GM19468 (cell line): Measurements from ENCODE around the gene TP53TG3D.
"Not testable (repeated sequence)": the region's sequence is repeated elsewhere in the genome, so short reads cannot be mapped to it uniquely, and the experiment has no call there.

ENCODE experiments used
- ATAC-seq: cut with Tn5 transposase; IDR thresholded peaks from one replicate; pipeline ENCODE4 v1.9.1; 2021; ENCODE audit warnings: mild to moderate bottlenecking, moderate library complexity, moderate number of reproducible peaks; ENCODE audit not compliant: unreplicated experiment; ENCODE audit errors: extremely low read depth

The TP53TG3D gene, protein sequence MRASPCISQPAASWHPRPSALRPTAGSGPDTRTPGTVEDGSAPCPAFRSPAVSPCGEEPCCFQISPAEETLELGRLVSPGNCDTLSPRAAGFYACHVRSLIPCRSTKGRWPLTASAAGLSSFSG

DNA sequence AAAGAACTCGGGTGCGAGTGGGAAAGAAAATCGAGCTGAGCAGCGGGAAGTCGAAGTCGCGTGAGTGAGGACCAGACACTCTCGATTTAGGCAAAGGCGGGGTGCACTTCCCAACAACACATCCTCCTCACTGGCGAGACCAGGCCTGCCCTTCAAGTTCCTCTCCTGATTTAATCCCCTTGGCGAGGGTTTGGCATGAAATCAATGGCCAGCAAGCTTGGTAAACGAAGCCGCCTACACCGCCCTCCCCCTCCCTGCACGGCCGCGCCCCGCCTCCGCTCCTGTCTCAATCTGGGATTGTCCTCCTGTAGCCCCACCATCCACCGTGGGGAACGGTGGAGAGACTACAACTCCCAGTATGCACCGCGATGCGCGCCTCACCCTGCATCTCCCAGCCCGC lies at the start of gene TP53TG3D:
Gene TP53TG3D, plus strand, starts transcription at position 301 of the 400 bp plus-strand sequence. Its CDS starts 68 bp downstream, at position 369.
- ATAC-seq = not testable (repeated sequence)

DNA sequence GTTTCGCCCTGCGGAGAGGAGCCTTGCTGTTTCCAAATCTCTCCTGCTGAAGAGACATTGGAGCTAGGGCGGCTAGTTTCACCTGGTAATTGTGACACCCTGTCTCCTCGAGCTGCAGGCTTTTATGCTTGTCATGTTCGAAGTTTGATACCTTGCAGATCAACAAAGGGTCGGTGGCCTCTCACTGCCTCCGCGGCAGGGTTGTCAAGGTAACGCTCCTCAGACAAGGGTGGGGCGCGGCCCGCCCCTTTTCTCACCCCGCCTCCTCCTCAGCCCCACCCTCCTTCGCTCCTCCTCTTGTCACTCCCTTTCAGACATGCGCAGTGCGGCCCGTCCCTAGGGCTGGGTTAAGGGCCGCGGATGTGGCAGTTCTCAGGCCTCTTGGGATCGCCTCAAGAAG lies 421 bp downstream of the TP53TG3D start:
- ATAC-seq = not testable (repeated sequence)

DNA sequence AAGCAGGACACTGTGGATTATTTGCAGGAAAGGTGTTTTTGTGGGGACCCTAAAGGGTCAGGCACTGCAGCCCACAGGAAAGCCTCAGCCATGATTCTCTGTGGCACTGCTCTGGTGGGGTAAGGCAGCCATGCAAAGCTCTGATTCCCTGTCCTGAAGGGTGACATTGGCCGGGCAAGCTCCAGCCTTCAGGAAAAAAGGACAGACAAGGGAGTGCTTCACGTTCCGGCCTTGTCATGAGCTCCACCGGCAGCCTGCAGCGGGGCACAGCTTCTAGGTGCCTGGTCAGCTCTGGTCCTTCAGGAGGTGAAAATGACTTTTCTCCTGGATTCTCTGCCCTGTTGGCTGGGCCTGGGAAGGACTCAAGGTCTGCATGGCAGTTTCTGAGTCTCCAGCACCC lies 8.4 kb downstream of the TP53TG3D start:
- not testable (repeated sequence) for ATAC-seq

DNA sequence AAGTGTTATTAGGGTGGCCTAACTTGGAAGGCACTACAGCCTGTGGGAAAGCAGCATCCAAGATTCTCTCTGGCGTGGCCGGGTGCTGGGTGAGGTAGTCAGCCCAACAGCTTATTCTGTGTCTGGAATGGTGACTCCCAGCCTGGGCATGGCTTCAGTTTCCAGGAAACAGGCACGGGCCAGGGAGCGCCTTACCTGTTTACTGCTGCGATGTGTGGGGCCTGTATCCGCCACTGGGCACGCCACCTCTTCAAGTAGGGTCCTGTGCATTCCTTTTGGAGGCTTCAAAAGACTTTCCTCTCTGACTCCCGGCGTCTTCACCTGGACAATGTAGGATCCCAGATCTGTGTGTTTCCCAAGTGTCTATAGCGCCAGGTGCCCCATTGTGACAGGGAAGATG lies 10.5 kb downstream of the TP53TG3D start:
- not testable (repeated sequence) for ATAC-seq

DNA sequence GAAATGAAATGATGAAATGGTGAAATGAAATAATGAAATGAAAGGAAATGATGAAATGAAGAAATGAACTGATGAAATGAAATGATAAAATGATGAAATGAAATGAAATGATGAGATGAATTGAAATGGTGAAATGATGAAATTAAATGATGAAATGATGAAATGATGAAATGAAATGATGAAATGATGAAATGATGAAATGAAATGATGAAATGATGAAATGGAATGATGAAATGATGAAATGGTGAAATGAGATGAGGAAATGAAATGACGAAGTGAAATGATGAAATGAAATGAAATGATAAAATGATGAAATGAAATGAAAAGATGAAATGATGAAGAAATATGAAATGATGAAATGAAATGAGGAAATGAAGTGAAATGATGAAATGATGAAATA lies 28.8 kb downstream of the TP53TG3D start:
- not testable (repeated sequence) for ATAC-seq

DNA sequence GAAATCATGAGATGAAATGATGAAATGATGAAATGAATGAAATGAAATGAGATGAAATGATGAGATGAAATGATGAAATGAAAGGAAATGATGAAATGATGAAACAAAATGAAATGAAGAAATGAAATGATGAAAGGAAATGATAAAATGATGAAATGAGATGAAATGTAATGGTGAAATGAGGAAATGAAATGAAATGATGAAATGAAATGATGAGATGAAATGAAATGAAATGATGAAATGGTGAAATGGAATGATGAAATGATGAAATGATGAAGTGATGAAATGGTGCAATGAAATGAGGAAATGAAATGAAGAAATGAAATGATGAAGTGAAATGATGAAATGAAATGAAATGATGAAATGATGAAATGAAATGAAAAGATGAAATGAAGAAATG lies 29.9 kb downstream of the TP53TG3D start:
- ATAC-seq = not testable (repeated sequence)

DNA sequence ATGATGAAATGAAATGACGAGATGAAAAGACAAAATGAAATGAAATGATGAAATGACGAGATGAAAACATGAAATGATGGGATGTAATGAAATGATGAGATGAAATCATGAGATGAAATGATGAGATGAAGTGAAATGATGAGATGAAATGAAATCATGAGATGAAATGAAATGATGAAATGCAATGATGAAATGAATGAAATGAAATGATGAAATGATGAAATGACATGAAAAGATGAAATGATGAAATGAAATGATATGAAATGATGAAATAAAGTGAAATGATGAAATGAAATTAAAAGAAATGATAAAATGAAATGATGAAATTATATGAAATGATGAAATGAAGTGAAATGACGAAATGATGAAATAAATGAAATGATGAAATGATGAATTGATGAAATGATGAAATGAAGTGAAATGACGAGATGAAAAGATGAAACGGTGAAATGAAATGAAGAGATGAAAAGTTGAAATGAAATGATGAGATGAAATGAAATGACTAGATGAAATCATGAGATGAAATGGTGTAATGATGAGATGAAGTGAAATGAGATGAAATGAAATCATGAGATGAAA lies 30.9 kb downstream of the TP53TG3D start:
- not testable (repeated sequence) for ATAC-seq

DNA sequence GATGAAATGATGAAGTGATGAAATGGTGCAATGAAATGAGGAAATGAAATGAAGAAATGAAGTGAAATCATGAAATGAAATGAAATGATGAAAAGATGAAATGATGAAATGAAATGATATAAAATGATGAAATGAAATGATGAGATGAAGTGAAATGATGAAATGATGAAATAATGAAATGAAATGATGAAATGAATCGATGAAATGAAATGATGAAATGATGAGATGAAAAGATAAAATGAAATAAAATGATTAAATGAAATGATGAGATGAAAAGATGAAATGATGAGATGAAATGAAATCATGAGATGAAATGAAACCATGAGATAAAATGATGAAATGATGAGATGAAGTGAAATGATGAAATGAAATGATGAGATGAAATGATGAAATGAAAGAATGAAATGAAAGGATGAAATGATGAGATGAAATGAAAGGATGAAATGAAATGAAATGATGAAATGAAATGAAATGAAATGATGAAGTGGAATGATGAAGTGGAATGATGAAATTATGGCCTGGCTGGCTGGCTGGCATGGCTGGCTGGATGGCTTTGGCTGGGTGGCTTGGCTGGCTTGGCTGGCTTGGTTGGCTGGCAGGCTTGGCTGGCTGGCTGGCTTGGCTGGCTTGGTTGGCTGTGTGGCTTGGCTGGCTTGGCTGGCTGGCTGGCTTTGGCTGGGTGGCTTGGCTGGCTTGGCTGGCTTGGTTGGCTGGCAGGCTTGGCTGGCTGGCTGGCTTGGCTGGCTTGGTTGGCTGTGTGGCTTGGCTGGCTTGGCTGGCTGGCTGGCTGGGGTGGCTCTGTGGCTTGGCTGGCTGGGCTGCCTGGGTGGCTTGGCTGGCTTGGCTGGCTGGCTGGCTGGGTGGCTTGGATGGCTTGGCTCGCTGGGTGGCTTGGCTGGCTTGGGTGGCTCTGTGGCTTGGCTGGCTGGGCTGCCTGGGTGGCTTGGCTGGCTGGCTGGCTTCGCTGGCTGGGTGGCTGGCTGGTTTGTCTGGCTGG lies 32.0 kb downstream of the TP53TG3D start:
- not testable (repeated sequence) for ATAC-seq

DNA sequence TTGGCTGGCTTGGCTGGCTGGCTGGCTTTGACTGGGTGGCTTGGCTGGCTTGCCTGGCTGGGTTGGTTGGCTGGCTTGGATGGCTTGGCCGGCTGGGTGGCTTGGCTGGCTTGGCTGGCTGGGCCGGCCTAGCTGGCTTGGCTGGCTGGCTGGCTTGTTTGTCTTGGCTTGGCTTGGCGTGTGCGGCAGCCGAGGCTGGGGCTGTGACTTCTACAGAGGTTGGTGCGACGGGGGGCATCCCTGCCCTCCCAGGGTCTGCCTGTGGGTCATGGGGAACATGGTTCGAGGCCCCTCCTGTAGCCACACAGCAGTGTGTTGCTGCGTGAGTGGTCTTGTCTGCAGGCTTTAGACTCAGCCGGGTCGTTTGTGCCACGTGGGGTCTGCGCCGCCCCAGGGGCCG lies 33.1 kb downstream of the TP53TG3D start:
- not testable (repeated sequence) for ATAC-seq

DNA sequence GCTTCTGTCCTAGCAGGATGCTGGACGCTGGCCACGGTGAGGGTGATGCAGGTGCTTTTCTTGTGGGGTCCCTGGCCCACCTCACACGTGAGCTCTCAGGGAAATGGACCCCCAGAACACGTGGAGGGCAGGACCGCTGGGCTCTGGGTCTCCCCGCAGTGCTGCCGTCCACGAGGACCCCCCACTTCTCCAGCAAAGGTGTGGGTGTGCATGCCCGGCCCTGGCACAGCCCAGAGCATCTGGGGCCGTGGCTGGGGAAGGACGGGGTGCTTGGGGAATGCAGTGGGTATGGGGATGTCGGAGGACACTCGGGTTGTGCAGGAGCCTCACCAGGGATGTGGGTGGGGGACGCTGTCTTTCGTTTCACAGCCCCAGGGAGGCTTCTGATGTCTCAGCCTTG lies 34.7 kb downstream of the TP53TG3D start:
- not testable (repeated sequence) for ATAC-seq

DNA sequence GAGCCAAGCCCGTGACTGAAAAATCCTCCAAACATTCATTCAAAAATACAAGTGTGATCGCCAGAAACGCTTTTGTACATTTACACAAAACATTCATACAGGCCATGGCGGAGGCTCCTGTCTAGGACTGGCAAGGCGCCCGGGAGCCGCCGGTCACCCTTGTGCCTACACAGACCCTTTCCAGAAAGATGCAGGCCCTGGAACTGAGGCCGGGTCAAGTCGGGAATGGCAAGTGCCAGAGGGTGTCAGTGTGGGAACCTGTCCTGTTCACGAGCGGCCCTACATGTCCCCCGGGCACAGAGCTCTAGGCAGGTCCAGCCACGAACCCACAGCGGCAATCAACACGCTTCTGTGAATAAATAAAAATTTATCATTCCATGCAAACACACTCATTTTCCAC lies 36.1 kb downstream of the TP53TG3D start:
- not testable (repeated sequence) for ATAC-seq

DNA sequence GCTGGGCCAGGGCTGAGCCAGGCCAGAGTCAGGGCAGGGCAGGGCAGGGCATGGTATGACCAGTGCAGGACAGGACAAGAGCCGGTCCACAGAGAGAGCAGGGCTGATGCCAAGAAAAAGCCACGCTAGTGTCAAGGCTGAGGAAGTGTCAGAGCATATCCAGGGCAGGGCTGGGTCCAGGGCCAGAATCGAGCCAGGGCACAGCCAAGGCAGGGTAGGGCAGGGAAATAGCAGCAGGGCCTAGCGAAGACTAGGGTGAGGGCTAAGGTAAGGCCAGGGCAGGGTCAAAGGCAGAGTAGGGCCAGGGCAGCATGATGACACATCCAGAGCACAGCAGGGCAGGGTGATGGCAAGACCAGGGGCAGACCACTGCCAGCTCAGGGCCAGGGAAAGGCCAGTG lies 49.7 kb downstream of the TP53TG3D start:
- not testable (repeated sequence) for ATAC-seq
